H1 (cell line): ENCODE measurements around the gene PCBP2. TPM values are rescaled to one million over a fixed set of nuclear protein-coding genes. Genes with fewer than 3 reads are reported as not detected.

Experiments
- CTCF ChIA-PET: fragments of 300-600 bp; sonication (Branson Sonifier 250); formaldehyde crosslinking; loops from one replicate; lab custom pipeline; 2021; ENCODE audit not compliant: partially characterized antibody; lab: Charles Lee
- POLR2A ChIA-PET: fragments of 300-600 bp; sonication (Branson Sonifier 250); formaldehyde crosslinking; loops from one replicate; lab custom pipeline; 2021; ENCODE audit warnings: inconsistent platforms; ENCODE audit not compliant: partially characterized antibody; lab: Charles Lee
- DNase-seq, 2 experiments: peaks; one replicate each; pipeline versions ENCODE4 v3.0.0 to v3.0.0-alpha.2; 2010 to 2022; ENCODE audit warnings: low spot score in 2 of 2, low read depth in 1 of 2, mixed read lengths in 1 of 2
- FAIRE-seq: peaks from 2 replicates; lab custom pipeline; 2011; peaks lifted over from hg19 to GRCh38; lab: Jason Lieb, UNC
- H2AFZ ChIP-seq: 2 replicates; pipeline ENCODE4 v1.8.1; 2012; ENCODE audit warnings: low read length, inconsistent platforms
- H2AK5ac ChIP-seq: 2 replicates; pipeline ENCODE4 v1.6.1; 2013; ENCODE audit warnings: low read depth, low read length
- H2BK120ac ChIP-seq: replicated peaks from 2 replicates; pipeline ENCODE3; 2013; ENCODE audit warnings: low read depth, low read length, inconsistent platforms
- H2BK12ac ChIP-seq: 2 replicates; pipeline ENCODE4 v1.6.1; 2013; ENCODE audit warnings: low read depth, low read length
- H2BK15ac ChIP-seq: 2 replicates; pipeline ENCODE4 v1.6.1; 2013; ENCODE audit warnings: low read length
- H2BK20ac ChIP-seq: 2 replicates; pipeline ENCODE4 v1.6.1; 2013; ENCODE audit warnings: low read length
- H2BK5ac ChIP-seq: 2 replicates; pipeline ENCODE4 v1.6.1; 2013; ENCODE audit warnings: low read depth, low read length
- H3K14ac ChIP-seq: 2 replicates; pipeline ENCODE4 v1.6.1; 2013; ENCODE audit warnings: inconsistent platforms; ENCODE audit not compliant: insufficient read length
- H3K18ac ChIP-seq: 2 replicates; pipeline ENCODE4 v1.6.1; 2013; ENCODE audit warnings: low read length; ENCODE audit errors: extremely low read depth
- H3K23ac ChIP-seq: 2 replicates; pipeline ENCODE4 v1.6.1; 2013; ENCODE audit warnings: inconsistent platforms; ENCODE audit not compliant: insufficient read length
- H3K23me2 ChIP-seq: 2 replicates; pipeline ENCODE4 v1.6.1; 2013; ENCODE audit warnings: low read depth, low read length
- H3K27ac ChIP-seq: 2 replicates; pipeline ENCODE4 v1.6.1; 2011; ENCODE audit warnings: low read depth, low read length, inconsistent platforms
- H3K27me3 ChIP-seq, 4 experiments: replicated peaks in 1 of 4; 1 replicate in 1 of 4; 2 replicates in 3 of 4; pipeline versions ENCODE4 v1.6.1 to v1.8.1; 2011 to 2013; ENCODE audit warnings: low read length in 3 of 4, mild to moderate bottlenecking in 3 of 4, inconsistent platforms in 2 of 4, mixed read lengths in 2 of 4, moderate library complexity in 1 of 4; ENCODE audit not compliant: control insufficient read depth in 3 of 4, insufficient read depth in 3 of 4; ENCODE audit errors: extremely low read depth in 1 of 4
- H3K36me3 ChIP-seq, 4 experiments: 2 replicates each; pipeline versions ENCODE4 v1.6.1 to v1.8.1; 2011 to 2013; ENCODE audit warnings: mild to moderate bottlenecking in 4 of 4, low read length in 3 of 4, moderate library complexity in 2 of 4, control low read depth in 1 of 4, inconsistent platforms in 1 of 4; ENCODE audit not compliant: insufficient read depth in 4 of 4, control insufficient read depth in 2 of 4
- H3K4ac ChIP-seq: replicated peaks from 2 replicates; pipeline ENCODE3; 2013; ENCODE audit warnings: low read length, low read depth, mixed read lengths, inconsistent platforms; ENCODE audit not compliant: insufficient read length
- H3K4me1 ChIP-seq, 4 experiments: replicated peaks in 1 of 4; 1 replicate in 1 of 4; 2 replicates in 3 of 4; pipeline versions ENCODE4 v1.6.1 to v1.8.1; 2011 to 2013; ENCODE audit warnings: low read length in 3 of 4, inconsistent platforms in 2 of 4, mixed read lengths in 1 of 4; ENCODE audit not compliant: insufficient read depth in 4 of 4, control insufficient read depth in 3 of 4
- H3K4me2 ChIP-seq, 2 experiments: 2 replicates each; pipeline versions ENCODE4 v1.6.1 to v1.8.1; 2011 to 2013; ENCODE audit warnings: low read depth in 2 of 2, low read length in 2 of 2, control low read depth in 1 of 2, inconsistent platforms in 1 of 2, mild to moderate bottlenecking in 1 of 2; ENCODE audit not compliant: insufficient read depth in 1 of 2
- H3K4me3 ChIP-seq, 4 experiments: fragments of 200-600, 300-600 bp in 1 of 4; sonication (generic), shearing (Covaris generic), sonication (Bioruptor Twin) in 1 of 4; 2 replicates each; pipeline versions ENCODE4 v1.5.1 to v1.8.1; 2011 to 2016; ENCODE audit warnings: low read length in 4 of 4, low read depth in 3 of 4, control low read depth in 2 of 4, inconsistent platforms in 2 of 4, mild to moderate bottlenecking in 2 of 4, mixed read lengths in 1 of 4, moderate library complexity in 1 of 4; ENCODE audit not compliant: insufficient read depth in 2 of 4; ENCODE audit errors: extremely low read depth in 1 of 4
- H3K56ac ChIP-seq: replicated peaks from 2 replicates; pipeline ENCODE3; 2013; ENCODE audit warnings: low read depth, mild to moderate bottlenecking, mixed read lengths, low read length, inconsistent platforms; ENCODE audit not compliant: insufficient read length
- H3K79me1 ChIP-seq: 2 replicates; pipeline ENCODE4 v1.6.1; 2013; ENCODE audit warnings: low read depth, low read length, control low read depth
- H3K79me2 ChIP-seq, 2 experiments: 2 replicates each; pipeline versions ENCODE4 v1.6.1 to v1.8.1; 2012 to 2013; ENCODE audit warnings: low read length in 2 of 2, mild to moderate bottlenecking in 2 of 2, inconsistent platforms in 1 of 2; ENCODE audit not compliant: insufficient read depth in 2 of 2, control insufficient read depth in 1 of 2
- H3K9ac ChIP-seq, 4 experiments: replicated peaks in 1 of 4; 1 replicate in 1 of 4; 2 replicates in 3 of 4; pipeline versions ENCODE4 v1.6.1 to v1.8.1; 2011 to 2013; ENCODE audit warnings: low read depth in 3 of 4, low read length in 3 of 4, control low read depth in 2 of 4, mild to moderate bottlenecking in 2 of 4, moderate library complexity in 2 of 4, inconsistent platforms in 1 of 4; ENCODE audit errors: extremely low read depth in 1 of 4
- H3K9me3 ChIP-seq, 2 experiments: 2 replicates each; pipeline versions ENCODE4 v1.6.1 to v1.8.1; 2012 to 2013; ENCODE audit warnings: mild to moderate bottlenecking in 2 of 2, moderate library complexity in 2 of 2, control low read depth in 1 of 2, inconsistent platforms in 1 of 2, low read depth in 1 of 2, low read length in 1 of 2, mixed read lengths in 1 of 2; ENCODE audit not compliant: insufficient read depth in 2 of 2
- H4K20me1 ChIP-seq, 2 experiments: replicated peaks in 1 of 2; 2 replicates each; pipeline versions ENCODE3 to v1.8.1; 2011 to 2013; ENCODE audit warnings: inconsistent platforms in 2 of 2, low read length in 2 of 2, mild to moderate bottlenecking in 1 of 2; ENCODE audit not compliant: insufficient read depth in 2 of 2, control insufficient read depth in 1 of 2
- H4K5ac ChIP-seq: 2 replicates; pipeline ENCODE4 v1.6.1; 2013; ENCODE audit warnings: low read length, low read depth, mixed read lengths, inconsistent platforms; ENCODE audit not compliant: insufficient read length
- H4K8ac ChIP-seq: 2 replicates; pipeline ENCODE4 v1.8.0; 2013; ENCODE audit warnings: mild to moderate bottlenecking, moderate library complexity, low read length, inconsistent platforms; ENCODE audit not compliant: insufficient read depth; ENCODE audit errors: extremely low read depth
- H4K91ac ChIP-seq: replicated peaks from 2 replicates; pipeline ENCODE3; 2013; ENCODE audit warnings: low read length, mixed read lengths, inconsistent platforms; ENCODE audit not compliant: insufficient read length
- BRCA1 ChIP-seq: IDR thresholded peaks from 2 replicates; pipeline ENCODE4 v1.6.1; 2012; ENCODE audit warnings: low read depth, low read length, improper control_type of control experiment
- CEBPB ChIP-seq: IDR thresholded peaks from 2 replicates; pipeline ENCODE4 v1.6.1; 2012; ENCODE audit warnings: low read depth, low read length
- FOSL1 ChIP-seq: IDR thresholded peaks from 2 replicates; pipeline ENCODE4 v1.6.1; 2011; ENCODE audit warnings: mild to moderate bottlenecking, low read depth, low read length, moderate library complexity; ENCODE audit not compliant: insufficient read depth
- POLR2AphosphoS5 ChIP-seq: IDR thresholded peaks from 2 replicates; pipeline ENCODE4 v1.6.1; 2011; ENCODE audit warnings: low read depth, low read length
- RNF2 ChIP-seq: fragments of 200-900, 300-1000 bp; sonication (generic); IDR thresholded peaks from 2 replicates; pipeline ENCODE4 v1.7.1; 2016; ENCODE audit warnings: borderline replicate concordance, low read depth, mild to moderate bottlenecking, antibody characterized with exemption, low read length; ENCODE audit not compliant: poor library complexity, severe bottlenecking; ENCODE audit errors: missing control alignments
- SIRT6 ChIP-seq: IDR thresholded peaks from one replicate; pipeline ENCODE4 v1.7.1; 2012; ENCODE audit warnings: low read length, inconsistent platforms
- TAF1 ChIP-seq: IDR thresholded peaks from 2 replicates; pipeline ENCODE4 v1.6.1; 2011; ENCODE audit warnings: mild to moderate bottlenecking, low read depth, low read length
- TEAD4 ChIP-seq: IDR thresholded peaks from 2 replicates; pipeline ENCODE4 v1.6.1; 2012; ENCODE audit warnings: low read depth, low read length, inconsistent platforms, mixed read lengths
- WGBS, 2 experiments: shearing (Covaris generic) in 1 of 2; methylation state at CpG; one replicate each; pipeline versions ENCODE4 v1.1.6 to v1.1.7; 2013 to 2015; ENCODE audit warnings: low lambda C conversion rate in 2 of 2, mixed read lengths in 2 of 2, inconsistent platforms in 1 of 2, low coverage in 1 of 2, missing lambda C conversion rate in 1 of 2; ENCODE audit not compliant: insufficient replicate concordance in 2 of 2, insufficient coverage in 1 of 2, insufficient read length in 1 of 2; ENCODE audit errors: extremely low coverage in 1 of 2, missing lambda C conversion rate in 1 of 2; 5-methylcytosine and 5-hydroxymethylcytosine counted together
- polyA plus RNA-seq, 7 experiments: library from polyadenylated mRNA; depleted of rRNA in 3 of 7; stranded (reverse) in 5 of 7; unstranded in 2 of 7; fragments of >200 nt in 5 of 7; fragments of 200-250 nt in 2 of 7; gene quantifications; 1 replicate in 5 of 7; 2 replicates in 1 of 7; 4 replicates in 1 of 7; pipeline versions ENCODE4 v1.2.1 to v1.2.3, GENCODE V29; 2011 to 2013; ENCODE audit warnings: missing spikeins in 2 of 7, mixed read lengths in 2 of 7
- total RNA-seq: library from RNA; stranded (reverse); fragmentation: NEBNext Ultra II Directional; extraction: Animal tissue kit (Norgen Biotek cat#: 25700); gene quantifications from 2 replicates; pipeline ENCODE4 v1.2.1, GENCODE V29; 2021

Gene PCBP2
- total and polyA plus RNA-seq, 2 of the 8 experiments (the other 6 are each of a cell fraction or from before 2014, with no cell fraction given) = 470 to 1,123 TPM

GRCh38 chr12:53466640-53467039, 14.7 kb downstream of the PCBP2 start:
- WGBS, 2 experiments = 89% methylated on average over 4 of the region's 4 CpGs; no CpG with 5 or more reads in 1 of the 2 experiments
- Histone ChIP-seq H3K4me2 (no peak overlapping the region), H3K9me3 (no peaks in the 10 kb centered on the region), H3K4me1 (peaks cover 0 to 5% (median 0%) of the 10 kb centered on the region in 4 experiments; a peak in 2 of 7 replicates), H3K79me1 (peaks cover 7% of the 10 kb centered on the region), H3K27ac (no peak overlapping the region), H3K23me2 (no peaks in the 10 kb centered on the region; the same call in 1 of the 2 replicates), H3K56ac (no peak overlapping the region), H3K4ac (no peak overlapping the region), H3K79me2 (peaks cover 0 to 64% of the 10 kb centered on the region in 2 experiments; a peak in 2 of 4 replicates), H3K27me3 (no peaks in the 10 kb centered on the region), H4K91ac (no peak overlapping the region), H3K18ac (no peak overlapping the region), H2BK12ac (no peak overlapping the region), H3K23ac (no peak overlapping the region), H2AFZ (no peak overlapping the region), H2BK20ac (no peak overlapping the region), H2BK120ac (no peak overlapping the region), H3K14ac (no peak overlapping the region), H3K4me3 (no peak overlapping the region), H2BK5ac (no peak overlapping the region; the same call in 1 of the 2 replicates), H2AK5ac (no peak overlapping the region), H4K5ac (no peak overlapping the region), H3K9ac (no peak overlapping the region), H3K36me3 (peaks cover 85 to 100% (median 92%) of the 10 kb centered on the region in 4 experiments), H4K20me1 (peaks cover 36 to 43% of the 10 kb centered on the region in 2 experiments)
- DNase-seq (no peak), FAIRE-seq (no peak)
- ChIA-PET POLR2A (interaction anchor here (1.1 to 67.0 kb wide), 3 partner anchors 1 to 40 kb away, joined by 3 to 3397 read pairs (median 3397); partner anchors contain the start of genes MAP3K12, NPFF, PCBP2 and PRR13), CTCF (interaction anchor here (1.5 to 6.4 kb wide), 2 partner anchors 8 to 36 kb away, joined by 3 to 57 read pairs; no protein-coding TSS in a partner anchor)
- TF ChIP-seq BRCA1 (no peak), POLR2AphosphoS5 (peak; percentile 32; the same call in 1 of the 2 replicates), RNF2 (no peak), FOSL1 (no peak), CEBPB (no peak), TAF1 (no peak), TEAD4 (no peak), SIRT6 (no peak)
- TF ChIP-seq, all 59 proteins: peak for 1
- no peak overlapping the region for H2BK15ac ChIP-seq
- no peak overlapping the region for H4K8ac ChIP-seq
